Fibroblast of lung (primary cell): ENCODE data around the gene TCF15. TPM values are rescaled to one million over a fixed set of nuclear protein-coding genes. Genes with fewer than 3 reads are reported as not detected.

Experiments
- DNase-seq, 2 donors: peaks; one replicate each; pipeline versions ENCODE4 v3.0.0 to v3.0.0-alpha.2; 2010; ENCODE audit warnings: low read depth in 2 of 2
- H2AFZ ChIP-seq: 2 replicates; pipeline ENCODE4 v1.5.1; 2012; ENCODE audit warnings: low read length, control low read depth, inconsistent platforms
- H3K27ac ChIP-seq: 2 replicates; pipeline ENCODE4 v1.5.1; 2011; ENCODE audit warnings: low read length, control low read depth; ENCODE audit not compliant: insufficient read depth
- H3K27me3 ChIP-seq: 2 replicates; pipeline ENCODE4 v1.5.1; 2011; ENCODE audit warnings: mild to moderate bottlenecking, low read length; ENCODE audit not compliant: control insufficient read depth, insufficient read depth
- H3K36me3 ChIP-seq: 2 replicates; pipeline ENCODE4 v1.5.1; 2011; ENCODE audit warnings: low read length; ENCODE audit not compliant: control insufficient read depth, insufficient read depth
- H3K4me1 ChIP-seq: 2 replicates; pipeline ENCODE4 v1.5.1; 2011; ENCODE audit warnings: low read length; ENCODE audit not compliant: control insufficient read depth, insufficient read depth; ENCODE audit errors: extremely low read depth
- H3K4me2 ChIP-seq: 2 replicates; pipeline ENCODE4 v1.5.1; 2011; ENCODE audit warnings: low read length, control low read depth; ENCODE audit not compliant: insufficient read depth; ENCODE audit errors: extremely low read depth
- H3K4me3 ChIP-seq, 4 experiments: fragments of 200-600 bp in 1 of 4; sonication (generic) in 1 of 4; replicated peaks in 1 of 4; 2 replicates each; pipeline ENCODE4 v1.5.1; 2011 to 2016; ENCODE audit warnings: low read length in 4 of 4, low read depth in 3 of 4, mild to moderate bottlenecking in 3 of 4, control low read depth in 2 of 4, inconsistent platforms in 1 of 4, mixed read lengths in 1 of 4; ENCODE audit not compliant: insufficient read depth in 1 of 4; ENCODE audit errors: control extremely low read depth in 1 of 4
- H3K79me2 ChIP-seq: 2 replicates; pipeline ENCODE4 v1.5.1; 2012; ENCODE audit warnings: mild to moderate bottlenecking, low read length, inconsistent platforms; ENCODE audit not compliant: control insufficient read depth, insufficient read depth
- H3K9ac ChIP-seq: 2 replicates; pipeline ENCODE4 v1.5.1; 2011; ENCODE audit warnings: mild to moderate bottlenecking, low read length, control low read depth; ENCODE audit not compliant: insufficient read depth
- H3K9me3 ChIP-seq: 2 replicates; pipeline ENCODE4 v1.5.1; 2012; ENCODE audit warnings: low read depth, low read length; ENCODE audit not compliant: control insufficient read depth, insufficient read depth
- H4K20me1 ChIP-seq: 2 replicates; pipeline ENCODE4 v1.5.1; 2011; ENCODE audit warnings: low read length; ENCODE audit not compliant: control insufficient read depth, insufficient read depth; ENCODE audit errors: extremely low read depth
- EZH2 ChIP-seq: IDR thresholded peaks from 2 replicates; pipeline ENCODE4 v1.5.1; 2012; ENCODE audit warnings: low read length, control low read depth, mild to moderate bottlenecking; ENCODE audit errors: missing control alignments
- polyA plus RNA-seq, 2 donors: library from polyadenylated mRNA; depleted of rRNA in 1 of 2; stranded (reverse) in 1 of 2; unstranded in 1 of 2; fragments of >200 nt; gene quantifications; 2 replicates each; pipeline ENCODE4 v1.2.1, GENCODE V29; 2011 to 2012; ENCODE audit warnings: missing spikeins in 1 of 2
- total RNA-seq: library from RNA; depleted of rRNA; stranded (reverse); fragments of >200 nt; gene quantifications from 2 replicates; pipeline ENCODE4 v1.2.1, GENCODE V29; 2014
- TF ChIP-seq, protein P1 (sequence below), 2 donors: IDR thresholded peaks in 1 of 2; conservative IDR thresholded peaks in 1 of 2; 1 replicate in 1 of 2; 2 replicates in 1 of 2; pipeline ENCODE4 v1.5.1; 2011 to 2012; ENCODE audit warnings: low read length in 2 of 2, control low read depth in 1 of 2, inconsistent platforms in 1 of 2, low read depth in 1 of 2, mild to moderate bottlenecking in 1 of 2

Gene TCF15
- total and polyA plus RNA-seq, 2 donors (not counting 1 experiment from before 2014, with no cell fraction given), result not detected

- no peak for TF ChIP-seq EZH2
- TF ChIP-seq, protein P1, sequence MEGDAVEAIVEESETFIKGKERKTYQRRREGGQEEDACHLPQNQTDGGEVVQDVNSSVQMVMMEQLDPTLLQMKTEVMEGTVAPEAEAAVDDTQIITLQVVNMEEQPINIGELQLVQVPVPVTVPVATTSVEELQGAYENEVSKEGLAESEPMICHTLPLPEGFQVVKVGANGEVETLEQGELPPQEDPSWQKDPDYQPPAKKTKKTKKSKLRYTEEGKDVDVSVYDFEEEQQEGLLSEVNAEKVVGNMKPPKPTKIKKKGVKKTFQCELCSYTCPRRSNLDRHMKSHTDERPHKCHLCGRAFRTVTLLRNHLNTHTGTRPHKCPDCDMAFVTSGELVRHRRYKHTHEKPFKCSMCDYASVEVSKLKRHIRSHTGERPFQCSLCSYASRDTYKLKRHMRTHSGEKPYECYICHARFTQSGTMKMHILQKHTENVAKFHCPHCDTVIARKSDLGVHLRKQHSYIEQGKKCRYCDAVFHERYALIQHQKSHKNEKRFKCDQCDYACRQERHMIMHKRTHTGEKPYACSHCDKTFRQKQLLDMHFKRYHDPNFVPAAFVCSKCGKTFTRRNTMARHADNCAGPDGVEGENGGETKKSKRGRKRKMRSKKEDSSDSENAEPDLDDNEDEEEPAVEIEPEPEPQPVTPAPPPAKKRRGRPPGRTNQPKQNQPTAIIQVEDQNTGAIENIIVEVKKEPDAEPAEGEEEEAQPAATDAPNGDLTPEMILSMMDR (conservative IDR thresholded peaks at IDR 0.05 in 1 of 2, IDR thresholded peaks at IDR 0.05 in 1 of 2; ENCODE audit: low read depth in 1 of 2, low read length in 2 of 2), result no peak
- Histone ChIP-seq H3K4me3 (no peak overlapping the region), H3K27ac (no peak overlapping the region), H3K9ac (no peak overlapping the region), H3K27me3 (peaks cover 40% of the 10 kb centered on the region), H3K4me1 (no peaks in the 10 kb centered on the region), H3K4me2 (no peak overlapping the region), H3K79me2 (no peaks in the 10 kb centered on the region), H3K36me3 (no peaks in the 10 kb centered on the region), H4K20me1 (no peaks in the 10 kb centered on the region), H3K9me3 (no peaks in the 10 kb centered on the region), H2AFZ (no peak overlapping the region)
- DNase-seq, result no peak
Observed at GRCh38 chr20:611843-612185, 1.7 kb upstream of the TCF15 start.

DNA sequence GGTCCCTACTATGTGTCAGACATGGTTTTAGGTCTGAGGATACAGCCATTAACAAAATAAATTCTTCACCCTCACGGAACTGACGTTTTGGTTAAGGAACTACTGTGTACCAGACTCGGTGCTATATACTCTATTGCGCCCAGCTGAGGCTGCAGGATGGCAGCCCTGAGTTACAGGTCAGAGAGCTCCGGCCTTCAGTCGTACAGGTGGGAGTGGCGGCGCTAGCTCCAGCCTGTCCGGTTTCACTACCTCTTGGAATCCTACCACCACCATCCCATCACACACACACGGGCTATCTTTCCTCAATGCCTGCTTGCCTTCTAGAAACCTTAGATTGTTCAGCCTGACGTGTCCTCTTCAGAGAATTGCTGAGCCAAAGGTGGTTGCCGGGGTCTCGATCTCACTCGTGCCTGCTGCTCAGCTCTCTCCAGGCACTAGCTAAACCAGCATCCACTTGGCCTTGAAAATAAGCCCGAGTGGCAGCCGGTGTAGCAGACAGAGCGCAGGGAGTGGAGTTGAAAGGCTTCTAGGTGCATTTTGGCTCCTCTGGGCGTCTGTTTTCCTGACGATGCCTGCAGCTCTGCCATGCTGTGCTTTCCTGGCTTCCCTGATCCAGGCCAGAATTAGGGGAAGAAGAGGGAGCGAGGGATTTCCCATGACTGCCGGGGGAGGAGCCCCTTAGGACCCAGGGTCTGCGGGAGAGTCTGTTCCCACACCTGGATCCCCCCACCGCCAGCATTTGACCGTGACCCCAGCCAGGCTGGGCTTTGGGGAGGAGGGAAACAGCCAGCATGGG, 1.1 kb upstream of the TCF15 start:
- no peaks in the 10 kb centered on the region for H3K9me3 ChIP-seq
- no peak for DNase-seq
- peaks cover 40% of the 10 kb centered on the region for H3K27me3 ChIP-seq
- H3K79me2 ChIP-seq, result no peaks in the 10 kb centered on the region
- no peaks in the 10 kb centered on the region for H3K36me3 ChIP-seq
- no peak overlapping the region for H3K4me2 ChIP-seq
- TF ChIP-seq EZH2, result no peak
- TF ChIP-seq, protein P1 (conservative IDR thresholded peaks at IDR 0.05 in 1 of 2, IDR thresholded peaks at IDR 0.05 in 1 of 2; ENCODE audit: low read depth in 1 of 2, low read length in 2 of 2), result no peak
- no peak overlapping the region for H3K9ac ChIP-seq
- no peaks in the 10 kb centered on the region for H4K20me1 ChIP-seq
- no peaks in the 10 kb centered on the region for H3K4me1 ChIP-seq
- no peak overlapping the region for H3K4me3 ChIP-seq
- H2AFZ ChIP-seq, result no peak overlapping the region
- H3K27ac ChIP-seq, result no peak overlapping the region

GRCh38 chr20:609371-609964, 641 bp downstream of the TCF15 start:
- no peaks in the 10 kb centered on the region for H3K79me2 ChIP-seq
- no peaks in the 10 kb centered on the region for H4K20me1 ChIP-seq
- no peak overlapping the region for H3K4me3 ChIP-seq
- H3K36me3 ChIP-seq, result no peaks in the 10 kb centered on the region
- H2AFZ ChIP-seq, result no peak overlapping the region
- H3K9me3 ChIP-seq, result no peaks in the 10 kb centered on the region
- DNase-seq, result no peak
- no peak overlapping the region for H3K4me2 ChIP-seq
- H3K9ac ChIP-seq, result no peak overlapping the region
- TF ChIP-seq, protein P1 (conservative IDR thresholded peaks at IDR 0.05 in 1 of 2, IDR thresholded peaks at IDR 0.05 in 1 of 2; ENCODE audit: low read depth in 1 of 2, low read length in 2 of 2), result no peak
- TF ChIP-seq EZH2, result peak; percentile 90
- peaks cover 44% of the 10 kb centered on the region for H3K27me3 ChIP-seq
- H3K4me1 ChIP-seq, result no peaks in the 10 kb centered on the region
- no peak overlapping the region for H3K27ac ChIP-seq
